ENCODE results near the gene CCDC192. TPM values are rescaled to one million over a fixed set of nuclear protein-coding genes. Genes with fewer than 3 reads are reported as not detected.

CCDC192 gene
- polyA plus RNA-seq, 3 donors = not detected

DNA sequence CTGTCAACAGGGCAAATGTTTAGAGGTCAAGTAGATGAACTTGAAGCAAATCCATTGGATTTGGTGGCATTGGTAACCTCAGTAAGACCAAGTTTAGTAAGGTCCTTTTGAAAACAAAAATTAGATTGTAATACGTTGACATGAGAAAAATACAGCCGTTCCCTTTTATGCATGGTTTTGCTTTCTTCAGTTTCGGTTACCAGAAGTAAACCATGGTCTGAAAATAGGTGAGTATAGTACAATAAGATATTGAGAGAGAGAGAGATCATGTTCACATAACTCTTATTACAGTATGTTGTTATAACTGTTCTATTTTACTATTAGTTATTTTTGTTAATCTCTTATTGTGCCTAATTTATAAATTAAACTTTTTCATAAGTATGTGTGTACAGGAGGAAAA is 223.8 kb downstream of the CCDC192 start:
- Histone ChIP-seq H3K36me3 (replicated peaks in 1 of 2; ENCODE audit: control insufficient read depth in 1 of 2, insufficient read depth in 2 of 2, low read length in 2 of 2) (no peaks in the 10 kb centered on the region), H3K9ac (ENCODE audit: insufficient read depth, low read length, poor library complexity, severe bottlenecking) (no peak overlapping the region), H4K20me1 (ENCODE audit: insufficient read depth, low read length) (no peaks in the 10 kb centered on the region), H3K4me2 (replicated peaks; ENCODE audit: extremely low read depth, low read length, poor library complexity, severe bottlenecking) (no peak overlapping the region), H3K9me3 (replicated peaks in 1 of 2; ENCODE audit: control insufficient read depth in 1 of 2, insufficient read depth in 1 of 2, low read length in 2 of 2) (no peaks in the 10 kb centered on the region), H3K4me1 (ENCODE audit: control insufficient read depth in 1 of 2, insufficient read depth in 2 of 2, low read length in 2 of 2) (no peaks in the 10 kb centered on the region), H3K4me3 (replicated peaks in 1 of 3; ENCODE audit: low read depth in 2 of 3, low read length in 3 of 3) (no peak overlapping the region), H2AFZ (ENCODE audit: insufficient read depth, low read depth, low read length, poor library complexity, severe bottlenecking) (no peak overlapping the region), H3K27me3 (ENCODE audit: control insufficient read depth in 2 of 2, insufficient read depth in 2 of 2, low read length in 2 of 2) (no peaks in the 10 kb centered on the region), H3K79me2 (ENCODE audit: insufficient read depth, low read length) (no peaks in the 10 kb centered on the region), H3K27ac (ENCODE audit: low read depth in 1 of 2, low read length in 2 of 2) (no peak overlapping the region)
- H3K27me3 Mint-ChIP-seq (ENCODE audit: low read depth in 3 of 3) = peaks cover 0 to 2% (median 0%) of the 10 kb centered on the region in 3 donors
- peaks cover 8% of the 10 kb centered on the region for H3K4me1 Mint-ChIP-seq
- H3K36me3 Mint-ChIP-seq = no peaks in the 10 kb centered on the region
- intact Hi-C loops (cut with micrococcal nuclease) = no loop called here
- no peak for DNase-seq
- no peak overlapping the region for H3K27ac Mint-ChIP-seq
- peaks cover 0 to 9% (median 2%) of the 10 kb centered on the region in 7 donors for H3K9me3 Mint-ChIP-seq
- H3K4me3 Mint-ChIP-seq = no peak overlapping the region
- TF ChIP-seq, protein P1, sequence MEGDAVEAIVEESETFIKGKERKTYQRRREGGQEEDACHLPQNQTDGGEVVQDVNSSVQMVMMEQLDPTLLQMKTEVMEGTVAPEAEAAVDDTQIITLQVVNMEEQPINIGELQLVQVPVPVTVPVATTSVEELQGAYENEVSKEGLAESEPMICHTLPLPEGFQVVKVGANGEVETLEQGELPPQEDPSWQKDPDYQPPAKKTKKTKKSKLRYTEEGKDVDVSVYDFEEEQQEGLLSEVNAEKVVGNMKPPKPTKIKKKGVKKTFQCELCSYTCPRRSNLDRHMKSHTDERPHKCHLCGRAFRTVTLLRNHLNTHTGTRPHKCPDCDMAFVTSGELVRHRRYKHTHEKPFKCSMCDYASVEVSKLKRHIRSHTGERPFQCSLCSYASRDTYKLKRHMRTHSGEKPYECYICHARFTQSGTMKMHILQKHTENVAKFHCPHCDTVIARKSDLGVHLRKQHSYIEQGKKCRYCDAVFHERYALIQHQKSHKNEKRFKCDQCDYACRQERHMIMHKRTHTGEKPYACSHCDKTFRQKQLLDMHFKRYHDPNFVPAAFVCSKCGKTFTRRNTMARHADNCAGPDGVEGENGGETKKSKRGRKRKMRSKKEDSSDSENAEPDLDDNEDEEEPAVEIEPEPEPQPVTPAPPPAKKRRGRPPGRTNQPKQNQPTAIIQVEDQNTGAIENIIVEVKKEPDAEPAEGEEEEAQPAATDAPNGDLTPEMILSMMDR (IDR thresholded peaks at IDR 0.05) = no peak
- no CpG with 5 or more reads among the region's 3 CpGs for WGBS (ENCODE audit: insufficient coverage)

GRCh38 chr5:127928053-127928452 is 224.9 kb downstream of the CCDC192 start:
- Histone ChIP-seq H3K36me3 (replicated peaks in 1 of 2; ENCODE audit: control insufficient read depth in 1 of 2, insufficient read depth in 2 of 2, low read length in 2 of 2) (no peaks in the 10 kb centered on the region), H2AFZ (ENCODE audit: insufficient read depth, low read depth, low read length, poor library complexity, severe bottlenecking) (no peak overlapping the region), H3K79me2 (ENCODE audit: insufficient read depth, low read length) (no peaks in the 10 kb centered on the region), H3K27ac (ENCODE audit: low read depth in 1 of 2, low read length in 2 of 2) (no peak overlapping the region), H3K4me3 (replicated peaks in 1 of 3; ENCODE audit: low read depth in 2 of 3, low read length in 3 of 3) (no peak overlapping the region), H3K4me1 (ENCODE audit: control insufficient read depth in 1 of 2, insufficient read depth in 2 of 2, low read length in 2 of 2) (no peaks in the 10 kb centered on the region), H3K9ac (ENCODE audit: insufficient read depth, low read length, poor library complexity, severe bottlenecking) (no peak overlapping the region), H3K27me3 (ENCODE audit: control insufficient read depth in 2 of 2, insufficient read depth in 2 of 2, low read length in 2 of 2) (no peaks in the 10 kb centered on the region), H4K20me1 (ENCODE audit: insufficient read depth, low read length) (no peaks in the 10 kb centered on the region), H3K9me3 (replicated peaks in 1 of 2; ENCODE audit: control insufficient read depth in 1 of 2, insufficient read depth in 1 of 2, low read length in 2 of 2) (no peaks in the 10 kb centered on the region), H3K4me2 (replicated peaks; ENCODE audit: extremely low read depth, low read length, poor library complexity, severe bottlenecking) (no peak overlapping the region)
- intact Hi-C loops (cut with micrococcal nuclease) = no loop called here
- Mint-ChIP-seq H3K27ac (peak overlapping the region in 1 of 7 donors; percentile 22), H3K4me1 (peaks cover 8% of the 10 kb centered on the region), H3K4me3 (no peak overlapping the region), H3K36me3 (no peaks in the 10 kb centered on the region), H3K27me3 (ENCODE audit: low read depth in 3 of 3) (peaks cover 0 to 2% (median 0%) of the 10 kb centered on the region in 3 donors), H3K9me3 (peaks cover 0 to 9% (median 2%) of the 10 kb centered on the region in 7 donors)
- no peak for DNase-seq
- WGBS (ENCODE audit: insufficient coverage) = no CpG with 5 or more reads among the region's 4 CpGs
- TF ChIP-seq, protein P1 (IDR thresholded peaks at IDR 0.05) = no peak
